HG03196 (cell line): ENCODE data around the gene SPPL3.
"Not testable (repeated sequence)": the region's sequence is repeated elsewhere in the genome, so short reads cannot be mapped to it uniquely, and the experiment has no call there.

ENCODE experiments used
- ATAC-seq: cut with Tn5 transposase; IDR thresholded peaks from one replicate; pipeline ENCODE4 v1.9.1; 2021; ENCODE audit not compliant: unreplicated experiment

SPPL3 gene

GRCh38 chr12:120751389-120751788, 152.8 kb downstream of the SPPL3 start:
- ATAC-seq, result no peak

GRCh38 chr12:120750806-120751205, 153.4 kb downstream of the SPPL3 start:
- ATAC-seq, result no peak

- no peak for ATAC-seq
These were observed 154.9 kb downstream of the SPPL3 start for GRCh38 chr12:120749256-120749655.

- no peak for ATAC-seq
These were observed 155.9 kb downstream of the SPPL3 start for GRCh38 chr12:120748242-120748641.

- no peak for ATAC-seq
These were observed 159.2 kb downstream of the SPPL3 start for GRCh38 chr12:120744922-120745493.

- no peak for ATAC-seq
These were observed 162.4 kb downstream of the SPPL3 start for GRCh38 chr12:120741476-120742421.

- no peak for ATAC-seq
These were observed 163.3 kb downstream of the SPPL3 start for GRCh38 chr12:120740871-120741270.

GRCh38 chr12:120739821-120740613, 164.1 kb downstream of the SPPL3 start:
- ATAC-seq, result no peak

- ATAC-seq, result no peak
These were observed 165.0 kb downstream of the SPPL3 start for GRCh38 chr12:120739031-120739762.

GRCh38 chr12:120738252-120739030, 165.7 kb downstream of the SPPL3 start:
- ATAC-seq, result no peak

- no peak for ATAC-seq
These were observed 166.5 kb downstream of the SPPL3 start for GRCh38 chr12:120737557-120738251.

GRCh38 chr12:120736404-120737331, 167.5 kb downstream of the SPPL3 start:
- ATAC-seq, result no peak

- ATAC-seq, result no peak
These were observed 169.0 kb downstream of the SPPL3 start for GRCh38 chr12:120735181-120735580.

GRCh38 chr12:120734210-120734609, 169.9 kb downstream of the SPPL3 start:
- ATAC-seq, result no peak

- no peak for ATAC-seq
These were observed 170.6 kb downstream of the SPPL3 start for GRCh38 chr12:120733574-120733973.

GRCh38 chr12:120732198-120732597, 172.0 kb downstream of the SPPL3 start:
- ATAC-seq, result not testable (repeated sequence)

GRCh38 chr12:120726961-120727360, 177.2 kb downstream of the SPPL3 start:
- ATAC-seq, result no peak

GRCh38 chr12:120726510-120726793, 177.7 kb downstream of the SPPL3 start:
- no peak for ATAC-seq
